Fibroblast of pulmonary artery (primary cell): ENCODE measurements around the gene FBXW11.

Source experiments
- DNase-seq: peaks from one replicate; pipeline ENCODE4 v3.0.0-alpha.2; 2010; ENCODE audit warnings: low read depth
- H3K4me3 ChIP-seq: replicated peaks from 2 replicates; pipeline ENCODE4 v1.5.1; 2011; ENCODE audit warnings: low read depth, mild to moderate bottlenecking, control low read depth, low read length, moderate library complexity
- TF ChIP-seq, protein P1 (sequence below): IDR thresholded peaks from 2 replicates; pipeline ENCODE4 v1.5.1; 2011; ENCODE audit warnings: mild to moderate bottlenecking, control low read depth, low read length, inconsistent platforms; ENCODE audit errors: missing control alignments

Gene FBXW11

DNA sequence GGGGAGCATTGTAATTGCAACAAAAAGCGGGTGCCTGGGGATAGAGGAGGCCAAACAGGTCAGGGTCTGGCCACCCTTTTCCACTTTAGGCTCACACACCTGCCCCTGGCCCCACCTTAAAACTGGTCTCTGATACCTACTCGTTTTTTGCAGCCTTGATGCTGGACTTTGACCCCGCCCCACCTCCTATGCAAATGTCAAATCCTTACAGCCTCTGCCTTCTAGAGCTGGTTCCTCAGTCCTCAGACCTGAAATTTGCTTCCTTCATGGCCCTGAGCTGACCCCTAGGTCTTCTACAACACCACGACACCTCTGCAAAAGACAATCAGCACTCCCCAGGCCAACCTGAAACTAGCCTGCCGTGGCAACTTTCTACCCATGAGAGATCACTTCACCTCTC is 183.2 kb downstream of the FBXW11 start:
- TF ChIP-seq, protein P1, sequence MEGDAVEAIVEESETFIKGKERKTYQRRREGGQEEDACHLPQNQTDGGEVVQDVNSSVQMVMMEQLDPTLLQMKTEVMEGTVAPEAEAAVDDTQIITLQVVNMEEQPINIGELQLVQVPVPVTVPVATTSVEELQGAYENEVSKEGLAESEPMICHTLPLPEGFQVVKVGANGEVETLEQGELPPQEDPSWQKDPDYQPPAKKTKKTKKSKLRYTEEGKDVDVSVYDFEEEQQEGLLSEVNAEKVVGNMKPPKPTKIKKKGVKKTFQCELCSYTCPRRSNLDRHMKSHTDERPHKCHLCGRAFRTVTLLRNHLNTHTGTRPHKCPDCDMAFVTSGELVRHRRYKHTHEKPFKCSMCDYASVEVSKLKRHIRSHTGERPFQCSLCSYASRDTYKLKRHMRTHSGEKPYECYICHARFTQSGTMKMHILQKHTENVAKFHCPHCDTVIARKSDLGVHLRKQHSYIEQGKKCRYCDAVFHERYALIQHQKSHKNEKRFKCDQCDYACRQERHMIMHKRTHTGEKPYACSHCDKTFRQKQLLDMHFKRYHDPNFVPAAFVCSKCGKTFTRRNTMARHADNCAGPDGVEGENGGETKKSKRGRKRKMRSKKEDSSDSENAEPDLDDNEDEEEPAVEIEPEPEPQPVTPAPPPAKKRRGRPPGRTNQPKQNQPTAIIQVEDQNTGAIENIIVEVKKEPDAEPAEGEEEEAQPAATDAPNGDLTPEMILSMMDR, result no peak
- DNase-seq, result no peak
- H3K4me3 ChIP-seq, result no peak overlapping the region

DNA sequence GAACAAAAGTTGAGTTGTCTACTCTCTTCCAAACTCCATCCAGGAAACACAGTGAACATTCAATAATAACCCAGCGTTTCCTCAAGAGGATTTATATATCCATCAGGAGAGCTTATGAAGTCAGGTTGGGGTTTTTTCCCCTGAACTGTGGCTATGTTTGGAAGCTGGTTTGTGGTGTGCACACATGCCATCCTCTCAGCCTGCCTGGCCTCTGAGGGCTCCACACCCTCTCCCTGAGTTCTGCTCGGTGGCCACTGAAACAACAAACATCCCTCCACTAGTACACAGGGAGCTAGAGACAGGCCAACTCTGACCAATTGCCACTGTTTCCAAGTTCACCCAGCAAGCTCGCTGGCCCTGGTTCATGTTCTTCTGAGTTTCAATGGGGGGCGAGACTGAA is 185.2 kb downstream of the FBXW11 start:
- H3K4me3 ChIP-seq, result no peak overlapping the region
- TF ChIP-seq, protein P1, result no peak
- no peak for DNase-seq

DNA sequence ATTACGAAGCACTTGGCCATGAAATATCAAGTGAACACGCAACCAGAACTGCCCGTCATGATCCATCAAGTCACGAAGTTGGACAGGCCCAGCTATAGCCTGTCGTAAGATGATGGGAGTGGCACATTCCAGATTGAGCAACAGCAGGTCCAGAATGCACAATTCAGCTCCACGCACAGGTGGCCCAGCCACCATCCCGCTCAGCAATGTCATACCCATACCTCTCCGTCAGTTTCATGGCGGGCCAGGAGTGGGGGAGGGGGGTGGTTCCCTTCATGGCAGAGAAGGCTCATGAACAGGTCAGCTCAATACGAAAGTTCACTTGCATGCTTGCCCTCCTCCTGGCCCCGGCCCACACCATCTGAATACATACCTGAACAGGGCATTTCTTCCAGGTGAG is 185.9 kb downstream of the FBXW11 start:
- TF ChIP-seq, protein P1, result no peak
- no peak overlapping the region for H3K4me3 ChIP-seq
- DNase-seq, result no peak

DNA sequence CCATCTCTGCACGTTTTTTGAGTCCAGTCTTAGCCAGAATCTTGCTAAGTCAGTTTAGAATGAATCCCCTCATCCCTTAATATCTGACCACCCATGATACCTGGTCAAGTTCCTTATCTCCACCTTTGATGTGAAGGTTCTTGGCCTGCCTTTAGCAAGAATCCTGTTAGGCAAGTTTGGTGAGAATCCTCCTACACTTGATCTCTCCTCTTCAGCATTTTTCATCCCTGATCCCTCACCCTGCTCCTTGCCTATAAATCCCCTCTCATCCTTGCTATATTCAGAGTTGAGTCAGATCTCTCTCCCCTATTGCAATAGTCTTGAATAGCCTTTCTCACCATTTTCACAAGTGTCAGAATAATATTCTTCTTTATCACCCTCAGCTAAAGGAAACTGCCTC is 189.8 kb downstream of the FBXW11 start:
- no peak overlapping the region for H3K4me3 ChIP-seq
- TF ChIP-seq, protein P1, result no peak
- DNase-seq, result no peak

DNA sequence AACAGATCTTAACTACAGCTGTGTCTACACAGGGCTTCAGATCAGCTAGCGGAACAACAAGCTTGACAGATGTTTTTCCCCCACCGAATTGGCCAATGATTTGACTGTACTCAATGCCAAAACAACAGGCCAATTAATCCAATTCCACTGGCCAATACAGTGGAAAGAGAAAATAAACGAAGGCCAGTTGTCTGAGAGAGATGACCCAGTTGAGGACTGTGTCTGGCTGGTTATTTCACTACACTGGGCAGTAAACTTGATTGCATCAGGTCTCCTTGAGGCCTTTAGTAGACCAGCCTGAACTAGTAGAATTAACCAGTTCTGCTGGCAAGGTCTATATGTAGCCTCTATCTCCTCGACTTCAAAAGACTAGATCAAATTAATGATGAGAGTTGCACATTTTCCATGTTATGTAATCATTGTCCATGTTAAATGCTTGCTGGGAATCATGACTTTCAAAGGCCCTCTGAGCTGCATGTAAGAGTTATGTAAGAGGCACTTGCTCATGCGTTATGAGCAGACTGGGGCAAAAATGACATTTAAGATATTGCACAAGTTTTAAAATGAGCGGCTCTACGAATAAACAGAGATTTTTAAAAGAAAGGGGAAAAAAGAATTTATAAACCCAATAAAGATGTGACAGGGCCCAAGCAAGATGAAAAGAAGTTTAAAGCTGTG is 192.5 kb downstream of the FBXW11 start:
- no peak for DNase-seq
- TF ChIP-seq, protein P1, result no peak
- no peak overlapping the region for H3K4me3 ChIP-seq

DNA sequence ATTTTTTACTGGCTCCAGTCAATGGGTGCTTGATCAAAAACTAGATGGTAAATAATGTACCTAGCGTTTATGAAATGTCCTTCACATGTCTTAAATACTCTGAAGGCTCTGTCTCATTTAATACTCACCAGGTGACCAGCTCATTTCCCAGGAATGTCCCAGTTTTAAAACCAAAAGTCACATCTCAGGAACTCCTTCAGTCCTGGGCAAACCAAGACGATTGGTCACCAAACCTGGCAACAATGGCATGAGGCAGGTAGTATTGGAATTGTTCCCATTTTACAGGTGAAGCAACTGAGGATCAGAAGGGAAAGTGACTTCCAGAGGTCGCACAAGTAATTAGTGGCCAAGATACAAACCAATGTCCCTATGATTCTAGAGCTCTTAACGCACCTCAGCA is 193.2 kb downstream of the FBXW11 start:
- no peak for DNase-seq
- TF ChIP-seq, protein P1, result no peak
- no peak overlapping the region for H3K4me3 ChIP-seq
